HG03135 (cell line): ENCODE data around the gene BCL2L13.

ENCODE experiments used
- ATAC-seq: cut with Tn5 transposase; IDR thresholded peaks from one replicate; pipeline ENCODE4 v1.9.1; 2021; ENCODE audit warnings: mild to moderate bottlenecking, moderate library complexity; ENCODE audit not compliant: unreplicated experiment

BCL2L13 gene

GRCh38 chr22:17638432-17639246, at the start of gene BCL2L13:
BCL2L13 (plus strand) TSS chr22:17638757; CDS start chr22:17655712, 16,955 bp downstream.
- peak; percentile 95 for ATAC-seq

GRCh38 chr22:17589810-17590375, 48.7 kb upstream of the BCL2L13 start:
- no peak for ATAC-seq

- ATAC-seq = no peak
Observed at GRCh38 chr22:17590586-17590985, 48.0 kb upstream of the BCL2L13 start.

GRCh38 chr22:17592201-17592600, 46.4 kb upstream of the BCL2L13 start:
- no peak for ATAC-seq

- ATAC-seq = no peak
Observed at GRCh38 chr22:17596226-17596625, 42.3 kb upstream of the BCL2L13 start.

- no peak for ATAC-seq
Observed at GRCh38 chr22:17597217-17597616, 41.3 kb upstream of the BCL2L13 start.

- ATAC-seq = no peak
Observed at GRCh38 chr22:17598318-17598717, 40.2 kb upstream of the BCL2L13 start.

GRCh38 chr22:17601031-17601430, 37.5 kb upstream of the BCL2L13 start:
- no peak for ATAC-seq

GRCh38 chr22:17603668-17604067, 34.9 kb upstream of the BCL2L13 start:
- ATAC-seq = no peak

GRCh38 chr22:17606496-17606895, 32.1 kb upstream of the BCL2L13 start:
- ATAC-seq = no peak

- ATAC-seq = no peak
Observed at GRCh38 chr22:17607891-17608521, 30.6 kb upstream of the BCL2L13 start.

- no peak for ATAC-seq
Observed at GRCh38 chr22:17612057-17612456, 26.5 kb upstream of the BCL2L13 start.

GRCh38 chr22:17613280-17613679, 25.3 kb upstream of the BCL2L13 start:
- no peak for ATAC-seq

GRCh38 chr22:17627961-17628405, 10.6 kb upstream of the BCL2L13 start:
- no peak for ATAC-seq

- ATAC-seq = peak; percentile 96
Observed at GRCh38 chr22:17628406-17629172, 10.0 kb upstream of the BCL2L13 start, which contains the start of gene ATP6V1E1. ATP6V1E1 (minus strand) TSS chr22:17628749; CDS start chr22:17628635, 114 bp downstream.

- peak; percentile 7 for ATAC-seq
Observed at GRCh38 chr22:17629173-17629489, 9.4 kb upstream of the BCL2L13 start.

- no peak for ATAC-seq
Observed at GRCh38 chr22:17629641-17630040, 8.9 kb upstream of the BCL2L13 start.

GRCh38 chr22:17631076-17631565, 7.4 kb upstream of the BCL2L13 start:
- ATAC-seq = no peak

GRCh38 chr22:17633217-17633997, 5.2 kb upstream of the BCL2L13 start:
- no peak for ATAC-seq

GRCh38 chr22:17633998-17634323, 4.6 kb upstream of the BCL2L13 start:
- ATAC-seq = no peak
